Measurements from ENCODE around the gene KRT83. TPM values are rescaled to one million over a fixed set of nuclear protein-coding genes. Genes with fewer than 3 reads are reported as not detected.

KRT83 gene
- polyA plus RNA-seq, 10 donors: not detected

DNA sequence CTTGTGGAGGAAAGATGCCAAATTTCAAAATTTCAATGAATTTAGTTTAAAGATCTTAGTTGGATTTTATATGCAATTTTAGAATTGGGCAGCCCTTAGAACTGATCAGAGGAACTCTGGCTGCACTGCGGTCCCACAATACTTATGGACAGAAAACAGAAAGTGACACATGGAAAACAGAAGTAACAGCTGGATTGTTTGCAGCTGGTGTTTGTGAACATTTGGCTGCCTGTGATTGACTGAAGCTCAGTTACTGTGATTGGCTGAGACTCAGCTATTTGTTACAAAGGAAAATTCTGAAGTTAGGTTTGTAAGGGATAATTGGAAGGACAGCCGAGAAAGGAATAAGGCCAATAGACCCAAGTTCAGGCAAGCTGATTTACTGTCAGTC, 56.8 kb downstream of the KRT83 start:
- DNase-seq: peak; percentile 55 to 75 (median 62)

Other genes with a start within 250 kb of the KRT83 start
- under 1 TPM in 4 of 10 donors, not detected in 6; 0.16 to 0.36 (median 0.20) TPM for gene SMIM41, start 241.7 kb downstream of the KRT83 start, polyA plus RNA-seq (ENCODE audit: insufficient read length in 10 of 10)
- gene KRT80, start 129.4 kb downstream of the KRT83 start, polyA plus RNA-seq (ENCODE audit: insufficient read length in 10 of 10): 10 to 100 TPM in 2 of 10 donors, 1 to 10 TPM in 8; 4.4 to 12.8 (median 7.6) TPM
- gene KRT7, start 88.2 kb downstream of the KRT83 start, polyA plus RNA-seq (ENCODE audit: insufficient read length in 10 of 10): 1 to 10 TPM in 2 of 10 donors, under 1 TPM in 5, not detected in 3; 0.16 to 4.3 (median 0.65) TPM
- under 1 TPM in 8 of 10 donors, not detected in 2; 0.15 to 0.52 (median 0.28) TPM for gene KRT86, start 46.8 kb downstream of the KRT83 start, polyA plus RNA-seq (ENCODE audit: insufficient read length in 10 of 10)
- under 1 TPM in 4 of 10 donors, not detected in 6; 0.08 to 0.18 (median 0.10) TPM for gene KRT81, start 29.9 kb downstream of the KRT83 start, polyA plus RNA-seq (ENCODE audit: insufficient read length in 10 of 10)
- gene KRT85, start 46.1 kb upstream of the KRT83 start, polyA plus RNA-seq (ENCODE audit: insufficient read length in 10 of 10): 1 to 10 TPM in 1 of 10 donors, not detected in 9; 1.7 TPM
- gene KRT84, start 64.3 kb upstream of the KRT83 start, polyA plus RNA-seq (ENCODE audit: insufficient read length in 10 of 10): not detected
- gene KRT82, start 84.9 kb upstream of the KRT83 start, polyA plus RNA-seq (ENCODE audit: insufficient read length in 10 of 10): not detected
- gene KRT75, start 113.0 kb upstream of the KRT83 start, polyA plus RNA-seq (ENCODE audit: insufficient read length in 10 of 10): under 1 TPM in 1 of 10 donors, not detected in 9; 0.25 TPM
- 1 to 10 TPM in 1 of 10 donors, under 1 TPM in 1, not detected in 8; 0.14 to 3.1 TPM for gene KRT6B, start 130.7 kb upstream of the KRT83 start, polyA plus RNA-seq (ENCODE audit: insufficient read length in 10 of 10)
- gene KRT6C, start 152.4 kb upstream of the KRT83 start, polyA plus RNA-seq (ENCODE audit: insufficient read length in 10 of 10): 1 to 10 TPM in 1 of 10 donors, under 1 TPM in 1, not detected in 8; 0.32 to 1.3 TPM
- gene KRT6A, start 171.9 kb upstream of the KRT83 start, polyA plus RNA-seq (ENCODE audit: insufficient read length in 10 of 10): 10 to 100 TPM in 2 of 10 donors, under 1 TPM in 1, not detected in 7; 0.20 to 38.7 (median 20.8) TPM
- gene KRT5, start 199.0 kb upstream of the KRT83 start, polyA plus RNA-seq (ENCODE audit: insufficient read length in 10 of 10): 100 to 1,000 TPM in 2 of 10 donors, 1 to 10 TPM in 3, under 1 TPM in 4, not detected in 1; 0.43 to 538 (median 1.1) TPM
- not detected for gene KRT71, start 231.7 kb upstream of the KRT83 start, polyA plus RNA-seq (ENCODE audit: insufficient read length in 10 of 10)

Measured in muscle of back (tissue), 11 donors.